AG09309 (cell line): ENCODE measurements around the gene GNAI1.
A peak's percentile ranks its signal among the peaks of the same experiment; 100 is the strongest.

Experiments
- DNase-seq: peaks from one replicate; pipeline ENCODE4 v3.0.0-alpha.2; 2010; ENCODE audit warnings: low read depth
- H3K4me3 ChIP-seq: 2 replicates; pipeline ENCODE4 v1.5.1; 2011; ENCODE audit warnings: mild to moderate bottlenecking, low read depth, low read length, moderate library complexity; ENCODE audit not compliant: control insufficient read depth
- TF ChIP-seq, protein P1 (sequence below): IDR thresholded peaks from 2 replicates; pipeline ENCODE4 v1.5.1; 2011; ENCODE audit warnings: mild to moderate bottlenecking, low read depth, low read length, inconsistent platforms; ENCODE audit not compliant: insufficient read depth, control insufficient read depth; ENCODE audit errors: missing control alignments

The GNAI1 gene

DNA sequence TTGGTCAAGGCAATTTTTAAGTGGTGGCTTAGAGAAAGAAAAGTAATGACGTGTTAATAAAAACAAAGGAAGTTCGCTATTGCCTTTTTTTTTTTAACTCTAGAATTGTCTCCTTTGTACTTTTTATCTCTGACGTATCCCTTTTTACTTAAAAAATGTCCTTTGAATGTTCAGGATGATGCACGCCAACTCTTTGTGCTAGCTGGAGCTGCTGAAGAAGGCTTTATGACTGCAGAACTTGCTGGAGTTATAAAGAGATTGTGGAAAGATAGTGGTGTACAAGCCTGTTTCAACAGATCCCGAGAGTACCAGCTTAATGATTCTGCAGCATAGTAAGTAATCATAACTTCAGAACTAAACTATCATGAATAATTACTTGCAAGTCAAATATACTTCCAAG, 64.4 kb downstream of the GNAI1 start:
- no peak for DNase-seq
- H3K4me3 ChIP-seq = no peak overlapping the region
- TF ChIP-seq, protein P1, sequence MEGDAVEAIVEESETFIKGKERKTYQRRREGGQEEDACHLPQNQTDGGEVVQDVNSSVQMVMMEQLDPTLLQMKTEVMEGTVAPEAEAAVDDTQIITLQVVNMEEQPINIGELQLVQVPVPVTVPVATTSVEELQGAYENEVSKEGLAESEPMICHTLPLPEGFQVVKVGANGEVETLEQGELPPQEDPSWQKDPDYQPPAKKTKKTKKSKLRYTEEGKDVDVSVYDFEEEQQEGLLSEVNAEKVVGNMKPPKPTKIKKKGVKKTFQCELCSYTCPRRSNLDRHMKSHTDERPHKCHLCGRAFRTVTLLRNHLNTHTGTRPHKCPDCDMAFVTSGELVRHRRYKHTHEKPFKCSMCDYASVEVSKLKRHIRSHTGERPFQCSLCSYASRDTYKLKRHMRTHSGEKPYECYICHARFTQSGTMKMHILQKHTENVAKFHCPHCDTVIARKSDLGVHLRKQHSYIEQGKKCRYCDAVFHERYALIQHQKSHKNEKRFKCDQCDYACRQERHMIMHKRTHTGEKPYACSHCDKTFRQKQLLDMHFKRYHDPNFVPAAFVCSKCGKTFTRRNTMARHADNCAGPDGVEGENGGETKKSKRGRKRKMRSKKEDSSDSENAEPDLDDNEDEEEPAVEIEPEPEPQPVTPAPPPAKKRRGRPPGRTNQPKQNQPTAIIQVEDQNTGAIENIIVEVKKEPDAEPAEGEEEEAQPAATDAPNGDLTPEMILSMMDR = no peak

- DNase-seq = no peak
- no peak overlapping the region for H3K4me3 ChIP-seq
- TF ChIP-seq, protein P1 = no peak
Measured at GRCh38 chr7:80204454-80204853, 69.8 kb downstream of the GNAI1 start.

GRCh38 chr7:80204919-80205318, 70.3 kb downstream of the GNAI1 start:
- TF ChIP-seq, protein P1 = no peak
- no peak for DNase-seq
- H3K4me3 ChIP-seq = no peak overlapping the region

- no peak overlapping the region for H3K4me3 ChIP-seq
- DNase-seq = no peak
- TF ChIP-seq, protein P1 = no peak
Measured at GRCh38 chr7:80206763-80207162, 72.1 kb downstream of the GNAI1 start.

GRCh38 chr7:80207501-80207900, 72.9 kb downstream of the GNAI1 start:
- TF ChIP-seq, protein P1 = no peak
- peak; percentile 23 for DNase-seq
- H3K4me3 ChIP-seq = no peak overlapping the region

DNA sequence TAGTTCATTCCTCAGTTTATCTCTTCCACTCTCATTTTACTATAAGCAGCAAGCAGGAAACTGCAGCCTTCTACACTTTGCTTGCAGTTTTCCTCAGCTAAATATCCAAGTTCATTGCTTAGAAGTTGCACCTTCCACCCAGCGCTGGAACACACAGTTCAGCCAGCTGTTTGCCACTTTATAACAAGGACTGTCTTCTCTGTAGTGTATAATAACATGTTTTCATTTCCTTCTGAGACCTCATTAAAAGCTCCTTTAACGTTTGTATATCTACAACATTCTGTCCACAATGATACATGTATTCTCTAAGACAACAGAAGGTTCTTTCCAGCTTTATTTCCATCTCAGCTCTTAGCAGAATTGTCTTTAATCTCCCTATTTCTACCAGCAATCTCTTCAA, 74.1 kb downstream of the GNAI1 start:
- no peak for DNase-seq
- no peak overlapping the region for H3K4me3 ChIP-seq
- TF ChIP-seq, protein P1 = no peak

GRCh38 chr7:80210400-80210799, 75.8 kb downstream of the GNAI1 start:
- DNase-seq = no peak
- TF ChIP-seq, protein P1 = no peak
- no peak overlapping the region for H3K4me3 ChIP-seq
